IPS-NIHi7 (cell line): Measurements from ENCODE around the gene BCR.

Source experiments
- DNase-seq: peaks from one replicate; pipeline ENCODE4 v3.0.0; 2012; ENCODE audit warnings: mixed read lengths; ENCODE audit errors: extremely low spot score

BCR gene

DNA sequence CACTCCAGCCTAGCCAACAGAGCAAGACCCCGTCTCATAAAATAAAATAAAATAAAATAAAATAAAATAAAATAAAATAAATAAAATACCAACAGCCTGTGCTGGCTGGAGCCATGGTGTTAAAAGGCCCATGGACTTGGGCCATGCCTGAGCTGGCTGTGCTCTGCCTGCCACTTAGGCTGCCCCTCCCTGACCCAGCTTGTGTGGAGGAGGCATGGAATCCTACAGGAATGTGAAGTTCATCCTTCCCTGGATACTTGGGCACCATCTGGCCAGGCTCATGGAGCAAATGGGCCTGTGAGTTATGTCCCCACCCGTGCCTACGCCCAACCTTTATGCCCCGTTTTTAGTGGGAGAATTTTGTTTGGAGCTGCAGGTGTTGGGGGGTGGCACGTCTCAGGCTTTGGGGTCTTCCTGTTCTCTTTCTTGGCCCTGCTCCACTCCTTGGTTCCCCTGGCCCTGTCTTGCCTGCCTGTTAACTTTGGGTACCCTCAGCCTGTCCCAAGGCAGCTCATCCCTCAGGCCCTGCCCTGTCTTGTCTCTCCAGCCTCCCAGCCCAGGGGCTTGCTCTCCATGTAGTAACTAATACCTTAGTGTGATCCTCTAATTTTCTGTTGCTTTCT, 51.3 kb downstream of the BCR start:
- DNase-seq = no peak

DNA sequence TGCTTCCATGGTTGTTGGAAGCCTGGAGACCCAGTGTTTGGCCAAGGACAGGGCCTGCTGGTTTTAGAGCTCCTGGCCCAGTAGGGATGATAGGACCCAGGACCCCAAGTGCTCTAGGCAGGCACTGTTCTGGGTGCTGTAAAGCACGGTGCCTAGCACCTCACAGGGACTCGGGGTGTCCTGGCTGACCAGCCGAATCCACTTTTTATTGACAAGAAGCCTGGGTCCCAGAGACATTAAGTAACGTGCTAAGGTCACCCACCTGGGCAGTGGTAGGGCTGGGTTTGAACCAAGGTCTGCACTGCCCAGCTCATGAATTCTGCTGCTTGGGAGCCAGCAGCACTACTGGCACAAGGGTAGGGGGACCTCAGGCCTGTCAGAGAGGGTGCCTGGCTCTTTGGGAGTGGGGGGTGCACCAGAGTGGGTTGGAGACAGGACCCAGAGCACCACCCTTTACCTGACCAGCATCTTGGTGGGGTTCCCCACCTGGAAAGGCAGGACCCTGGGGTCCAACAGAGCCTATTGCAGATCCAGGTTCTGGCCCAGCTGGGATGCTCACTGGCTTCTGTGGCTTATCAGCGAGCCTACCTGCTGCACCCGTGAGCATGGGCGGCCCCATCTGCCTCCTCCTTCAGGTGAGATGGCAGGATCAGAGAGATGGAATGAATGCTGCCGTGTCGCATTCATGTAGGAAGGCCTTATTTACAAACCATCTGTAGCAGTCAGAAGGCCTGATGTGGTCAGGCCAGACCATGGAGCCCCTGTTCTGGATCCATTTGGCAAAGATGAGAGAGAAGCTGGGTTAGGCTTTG, 52.0 kb downstream of the BCR start:
- no peak for DNase-seq

DNA sequence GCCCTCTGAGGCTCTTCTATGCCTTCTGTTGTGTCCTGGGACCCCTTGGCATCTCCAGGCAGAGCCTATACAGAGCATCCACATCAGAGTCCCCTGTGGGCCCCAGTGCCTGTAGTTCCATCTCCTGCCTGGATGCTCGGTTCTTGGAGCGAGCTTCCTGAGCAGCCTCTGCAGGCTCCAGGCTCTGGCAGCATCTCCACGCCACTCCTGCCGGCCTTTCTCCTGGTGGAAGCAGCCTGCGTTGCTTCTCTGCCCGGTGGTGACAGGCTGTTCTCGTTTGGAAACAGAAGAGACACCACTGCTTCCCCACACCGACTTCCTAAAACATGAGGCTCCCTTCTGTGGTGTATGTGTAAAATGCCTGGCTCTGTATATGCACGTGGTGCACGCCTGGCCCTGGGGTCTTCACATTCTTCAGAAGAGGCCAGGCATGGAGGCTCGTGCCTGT, 52.8 kb downstream of the BCR start:
- DNase-seq = no peak

DNA sequence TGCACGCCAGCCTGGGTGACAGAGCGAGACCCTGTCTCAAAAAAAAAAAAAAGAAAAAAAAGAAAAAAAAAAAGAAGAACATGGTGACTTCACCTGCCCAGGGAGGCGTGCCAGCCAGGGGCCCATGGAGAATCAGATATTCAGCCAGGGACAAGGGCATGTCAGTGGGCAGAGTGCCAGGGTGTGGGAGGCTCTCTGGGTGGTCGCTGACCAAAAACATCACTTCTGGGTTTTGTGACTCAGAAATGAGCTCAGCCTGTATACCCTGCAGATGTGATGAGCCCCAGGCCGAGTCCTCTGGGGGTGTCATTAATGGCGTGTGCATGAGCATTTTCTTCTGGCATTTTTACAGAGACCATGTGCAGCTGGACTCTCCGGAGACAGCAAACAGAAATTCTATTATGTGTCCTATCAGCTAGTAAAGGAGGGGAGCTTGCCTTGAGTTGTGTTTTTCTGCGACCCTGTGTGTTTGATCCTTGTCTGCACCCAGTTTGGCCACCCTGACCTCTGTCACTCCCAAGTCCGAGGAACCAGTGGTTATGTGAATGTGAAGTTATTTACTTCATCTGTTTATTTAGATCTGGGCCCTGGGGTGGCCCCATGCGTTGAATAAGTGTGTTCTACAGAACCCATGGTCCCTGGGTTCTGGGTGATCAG, 53.6 kb downstream of the BCR start:
- no peak for DNase-seq

DNA sequence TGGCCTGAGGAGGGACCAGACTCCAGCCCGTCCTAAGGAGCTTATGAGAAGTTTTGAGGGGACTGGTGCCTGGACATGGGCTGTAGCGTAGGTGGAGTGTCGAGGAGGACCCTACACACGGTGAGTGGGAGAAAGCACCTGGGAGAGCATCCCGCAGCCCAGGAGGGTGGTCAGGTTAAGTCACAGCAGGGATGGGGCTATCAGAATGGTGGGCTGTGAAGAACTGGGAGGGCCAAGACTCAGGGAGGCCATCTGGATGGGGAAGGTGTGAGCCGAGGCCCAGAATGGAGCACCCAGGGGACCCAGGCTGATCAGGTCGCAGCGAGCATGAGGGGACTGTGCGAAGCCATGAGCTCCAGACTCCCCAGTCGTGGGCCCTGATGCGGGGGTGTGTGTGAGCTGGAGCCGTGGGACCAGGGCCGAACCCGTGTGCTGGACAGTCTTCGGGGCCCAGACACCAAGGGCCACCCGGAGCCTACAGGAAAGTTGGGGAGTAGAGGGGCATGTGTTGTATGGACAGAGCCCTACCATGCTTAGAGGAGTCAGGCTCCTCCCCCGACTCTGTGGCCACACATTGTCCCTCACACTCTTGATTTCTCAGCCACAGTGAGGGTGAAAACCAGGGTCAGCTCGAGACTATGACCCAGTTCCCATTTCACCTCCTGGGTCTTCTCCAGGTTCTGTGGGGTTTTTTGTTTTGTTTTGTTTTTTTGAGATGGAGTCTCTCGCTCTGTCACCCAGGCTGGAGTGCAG, 54.3 kb downstream of the BCR start:
- DNase-seq = no peak

DNA sequence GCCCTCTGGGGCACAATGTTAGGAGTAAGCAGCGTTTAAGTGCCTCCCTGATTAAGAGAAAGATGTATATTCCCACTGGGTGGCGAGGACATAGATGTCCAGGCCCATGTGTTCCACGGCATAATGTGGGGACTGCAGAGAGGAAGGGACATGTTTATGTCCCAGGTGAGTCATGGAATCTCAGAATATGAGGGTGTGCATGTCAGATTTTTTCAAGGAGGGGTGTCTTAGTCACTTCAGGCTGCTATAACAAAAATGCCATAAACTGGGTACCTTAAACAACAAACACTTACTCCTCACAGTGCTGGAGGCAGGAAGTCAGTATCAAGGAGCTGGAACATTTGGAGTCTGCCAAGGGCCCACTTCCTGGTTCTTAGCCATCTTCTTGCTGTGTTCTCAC, 55.1 kb downstream of the BCR start:
- DNase-seq = no peak

DNA sequence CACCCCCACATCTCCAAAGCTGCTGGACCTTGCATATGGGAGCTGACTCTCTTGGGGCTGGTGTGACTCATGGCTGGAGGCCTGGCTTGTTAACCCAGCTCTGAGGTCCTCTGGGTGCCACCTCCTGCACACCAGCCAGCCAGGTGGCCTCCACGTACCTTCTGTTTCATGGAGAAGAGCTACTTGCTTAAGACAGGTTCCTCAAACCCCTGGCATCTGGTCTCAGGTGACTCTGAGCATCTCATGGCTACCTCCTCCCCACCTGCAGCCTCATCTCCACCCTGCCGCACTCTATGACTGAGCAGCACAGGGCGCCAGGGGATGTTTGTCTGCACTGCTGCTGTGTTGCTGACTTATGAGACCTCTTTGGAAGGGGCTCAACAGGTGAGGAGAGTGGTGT, 55.7 kb downstream of the BCR start:
- DNase-seq = no peak

DNA sequence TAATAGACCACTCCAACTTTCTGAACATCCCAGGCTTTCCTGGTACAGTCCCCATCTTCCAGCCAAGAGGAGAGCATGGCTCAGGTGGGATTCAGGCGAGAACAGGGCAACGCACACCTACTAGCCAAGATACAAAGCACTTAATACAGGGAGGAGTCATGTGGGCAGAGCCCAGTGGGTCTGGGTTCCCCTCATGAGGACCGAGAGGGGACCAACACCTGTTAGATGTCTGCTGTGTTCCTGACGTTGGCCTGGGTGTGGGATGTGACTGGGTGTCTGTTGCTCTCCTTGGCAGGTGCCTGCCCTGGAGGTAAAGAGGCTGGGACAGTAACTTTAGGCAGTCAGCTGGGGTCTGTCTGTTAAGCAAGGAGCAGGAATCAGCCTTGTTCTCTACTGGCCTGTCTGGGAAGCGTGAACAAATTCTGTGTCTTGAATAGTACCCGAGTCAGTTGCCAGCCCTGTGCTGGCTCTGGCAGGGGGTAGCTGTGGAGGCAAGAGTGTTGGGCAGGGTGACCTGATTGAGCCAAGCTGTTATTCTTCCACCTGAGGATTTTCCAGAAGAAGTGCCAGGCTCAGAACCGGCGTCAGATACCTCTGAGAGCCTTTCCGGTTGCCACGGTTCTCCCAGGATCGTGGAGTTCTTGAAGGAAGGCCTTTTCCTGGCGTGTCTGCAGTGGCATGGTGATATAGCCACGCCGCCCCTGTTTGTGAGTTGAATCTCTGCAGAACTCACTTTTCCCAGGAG, 56.3 kb downstream of the BCR start:
- DNase-seq = no peak

DNA sequence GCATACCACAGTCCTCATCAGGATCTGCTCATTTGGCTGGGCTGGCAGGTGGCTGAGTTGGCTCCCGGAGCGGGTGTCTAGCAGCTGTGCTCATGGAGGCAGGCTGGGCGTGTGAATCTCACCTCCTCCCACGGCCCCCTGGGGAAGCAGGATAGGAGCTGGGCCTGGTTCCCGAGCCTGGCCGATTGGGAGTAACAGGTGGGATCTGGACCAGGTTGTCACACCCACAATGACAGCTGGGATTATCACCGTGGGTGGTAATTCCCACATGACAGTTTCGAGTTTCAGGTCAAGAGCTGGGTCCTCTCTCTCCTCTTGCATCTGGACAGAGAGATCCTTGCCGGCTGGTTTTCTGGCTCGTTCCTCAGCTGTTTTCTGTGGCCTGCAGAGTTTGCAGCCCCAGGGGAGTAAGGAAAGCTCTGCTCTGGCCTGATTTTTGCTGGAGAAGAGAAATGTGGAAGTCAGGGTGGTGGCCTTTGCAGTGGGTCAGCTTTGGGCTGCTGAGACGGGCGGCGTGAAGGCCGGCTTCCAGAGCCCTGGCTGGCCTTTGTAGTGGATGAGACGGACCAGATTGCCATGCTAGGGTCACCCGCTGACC, 57.0 kb downstream of the BCR start:
- peak; percentile 48 for DNase-seq

DNA sequence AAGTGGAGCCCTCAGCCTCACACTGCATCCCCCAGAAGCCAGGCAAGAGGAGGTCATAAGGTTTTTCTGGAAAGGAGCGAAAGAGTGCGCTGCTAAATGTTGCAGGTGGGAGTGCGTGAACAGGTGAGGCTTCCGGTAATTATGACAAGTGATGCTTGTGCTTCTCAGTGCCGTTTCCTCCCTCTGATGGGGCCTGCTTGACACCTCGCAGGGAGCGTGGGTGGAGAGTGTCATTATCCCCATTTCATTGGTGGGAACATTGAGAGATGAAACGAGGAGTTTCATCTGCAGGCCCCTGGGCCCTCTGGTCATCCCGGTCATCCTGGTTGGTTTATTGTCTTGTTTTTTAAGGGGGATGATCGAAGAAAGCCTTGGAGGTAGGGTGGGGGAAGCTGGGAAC, 57.5 kb downstream of the BCR start:
- no peak for DNase-seq

DNA sequence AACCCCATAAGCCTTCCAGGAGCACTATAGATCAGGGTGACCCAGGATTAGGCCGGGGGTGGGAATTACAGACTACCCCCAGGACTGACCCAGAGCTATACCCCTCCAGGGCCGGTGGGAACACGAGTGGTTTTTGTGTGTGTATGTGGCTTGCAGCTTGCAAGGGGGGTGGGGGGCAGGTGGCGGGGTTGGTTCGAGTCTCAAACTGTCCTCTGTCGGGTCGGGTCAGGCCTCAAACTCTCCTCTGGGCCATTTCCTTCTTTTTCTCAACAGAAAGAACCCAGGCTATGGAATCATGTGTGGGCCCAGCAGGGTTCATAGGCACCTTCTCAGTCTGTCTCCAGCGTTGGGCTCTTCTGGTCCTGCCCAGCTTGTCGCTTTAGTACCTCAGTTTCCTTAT, 58.4 kb downstream of the BCR start:
- DNase-seq = no peak

DNA sequence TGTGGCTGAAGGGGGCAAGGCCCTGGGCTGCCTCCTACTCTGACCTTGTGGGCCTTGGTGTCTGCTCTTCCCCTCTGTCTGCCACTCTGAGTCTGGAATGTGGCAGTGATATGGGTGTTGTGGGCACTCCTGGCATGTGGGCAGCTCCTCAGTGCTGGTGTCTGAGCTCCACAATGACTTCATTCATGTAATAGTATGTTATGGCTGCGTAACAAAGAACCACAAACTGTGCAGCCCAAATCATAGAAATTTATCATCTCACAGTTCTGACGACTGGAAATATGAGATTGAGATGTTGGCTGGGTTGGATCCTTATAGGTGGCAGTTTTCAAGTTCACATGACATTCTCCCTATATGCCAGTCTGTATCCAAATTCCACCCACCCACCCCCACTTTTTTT, 59.1 kb downstream of the BCR start:
- DNase-seq = no peak

DNA sequence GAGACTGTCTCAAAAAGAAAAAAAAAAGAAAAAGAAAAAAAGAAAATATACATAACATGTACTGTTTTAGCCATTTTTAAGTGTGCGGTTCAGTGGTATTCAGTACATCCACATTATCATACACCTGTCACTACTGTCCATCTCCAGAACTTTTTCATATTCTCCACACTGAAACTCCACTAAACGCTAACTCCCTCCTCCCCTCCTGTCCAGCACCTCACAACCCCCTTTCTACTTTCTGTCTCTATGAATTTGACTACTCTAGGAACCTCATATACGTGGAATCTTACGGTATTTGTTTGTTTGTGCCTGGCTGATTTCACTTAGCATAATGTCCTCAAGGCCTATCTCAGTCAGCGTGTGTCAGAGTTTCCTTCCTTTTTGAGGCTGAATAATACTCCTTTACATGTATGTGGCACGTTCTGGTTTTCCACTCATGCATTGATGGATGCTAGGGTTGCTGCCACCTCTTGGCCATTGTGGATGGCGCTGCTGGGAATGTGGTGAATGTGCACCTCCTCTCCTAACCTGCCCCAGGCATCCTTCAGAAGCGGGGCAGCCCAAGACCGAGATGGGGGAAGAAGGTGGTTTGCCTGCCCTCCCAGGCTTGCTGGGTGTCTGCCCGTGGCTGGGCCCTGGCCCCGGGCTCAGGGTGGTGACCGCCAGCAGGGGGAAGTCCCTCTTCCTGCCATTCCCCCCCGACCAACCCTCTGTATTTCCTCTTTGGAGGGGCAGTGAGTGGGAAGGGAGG, 60.5 kb downstream of the BCR start:
- DNase-seq = no peak

DNA sequence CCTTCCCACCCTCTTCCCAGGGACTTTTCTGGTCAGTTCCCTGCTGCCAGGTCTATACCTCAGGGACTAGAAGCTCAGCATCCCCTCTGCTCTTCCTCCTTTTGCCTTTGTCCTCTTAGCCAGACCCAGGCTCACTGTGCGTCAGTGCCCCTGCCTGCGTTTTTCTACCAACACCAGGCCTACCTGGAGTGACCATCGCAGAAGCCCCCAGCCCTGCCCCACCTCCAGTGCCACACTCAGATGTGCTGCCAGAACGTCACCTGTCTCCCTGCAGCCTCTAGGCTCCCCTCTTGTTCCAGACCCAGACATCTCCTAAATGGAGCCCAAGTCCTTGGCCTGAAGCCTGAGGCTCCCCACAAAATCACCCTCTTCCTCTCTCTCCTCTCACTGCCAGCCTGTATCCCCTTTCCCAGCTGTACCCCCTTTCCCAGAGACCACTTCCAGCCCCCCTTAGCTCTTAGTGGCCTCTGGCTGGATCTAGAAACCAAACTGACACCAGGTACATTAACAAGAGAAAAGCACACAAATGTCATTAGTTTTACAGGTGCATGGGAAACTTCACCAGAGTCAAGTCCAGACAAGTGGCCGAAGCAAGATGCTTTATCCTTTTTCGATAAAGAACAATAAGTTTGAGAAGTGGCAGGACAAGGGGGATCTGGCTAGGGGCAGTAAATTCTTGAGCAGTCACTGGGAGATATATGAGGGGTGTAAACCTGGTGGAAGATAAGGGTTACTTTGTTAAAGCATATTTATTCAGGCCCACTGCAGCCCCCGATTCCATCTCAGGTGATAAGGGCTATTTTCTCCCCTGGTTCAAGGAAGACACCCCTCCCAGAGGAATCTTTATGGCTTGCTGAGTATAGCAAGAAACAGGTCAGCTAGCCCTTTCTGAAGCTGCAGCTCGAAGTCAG, 61.5 kb downstream of the BCR start:
- DNase-seq = no peak

DNA sequence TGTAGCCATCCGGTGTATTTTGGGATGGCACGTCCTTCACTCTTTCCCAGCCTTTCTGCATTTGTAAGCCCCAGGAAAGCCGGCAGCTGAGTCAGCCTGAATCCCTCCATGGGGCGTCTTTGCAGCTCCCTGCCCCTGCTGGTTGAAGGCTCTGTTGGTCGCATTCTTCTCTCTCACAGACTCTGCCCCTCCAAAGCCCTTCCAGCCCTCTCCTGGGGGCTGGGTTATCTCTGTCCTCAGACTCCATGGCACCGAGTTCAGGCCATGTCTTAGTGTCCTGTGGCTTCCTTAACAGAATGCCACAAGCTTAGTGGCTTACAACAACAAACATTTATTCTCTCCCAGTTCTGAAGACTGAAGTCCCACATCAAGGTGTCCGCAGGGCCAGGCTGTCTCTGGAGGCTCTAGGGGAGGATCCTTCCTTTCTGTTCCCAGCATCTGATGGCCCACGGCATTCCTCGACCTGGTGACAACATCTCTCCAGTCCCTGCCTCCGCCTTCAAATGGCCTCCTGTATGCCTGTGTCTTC, 62.2 kb downstream of the BCR start:
- peak; percentile 87 for DNase-seq

DNA sequence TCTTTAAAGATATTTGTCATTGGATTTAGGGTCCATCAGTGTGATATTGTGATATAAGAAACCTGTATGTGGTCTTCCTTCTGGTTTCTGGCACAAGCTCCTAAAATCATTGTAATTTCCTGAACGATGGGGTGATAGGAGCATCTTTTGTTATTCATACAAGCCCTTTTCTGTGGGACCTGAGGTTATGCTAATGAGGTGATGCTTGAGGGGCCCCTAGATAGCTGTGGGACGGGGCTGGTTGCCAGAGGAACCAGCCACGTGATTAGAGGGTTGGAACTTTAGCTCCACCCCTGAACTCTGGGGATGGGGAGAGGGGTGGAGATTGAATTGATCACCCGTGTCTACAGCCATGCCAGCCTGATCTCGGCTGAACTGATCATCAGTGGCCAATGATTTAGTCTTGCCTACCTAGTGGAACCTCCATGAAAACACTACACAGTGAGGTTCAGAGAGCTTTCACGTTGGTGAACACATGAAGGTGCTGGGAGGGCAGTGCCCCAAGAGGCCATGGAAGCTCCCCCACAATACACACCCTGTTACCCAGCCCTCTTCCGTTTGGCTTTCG, 62.8 kb downstream of the BCR start:
- DNase-seq = peak; percentile 78

DNA sequence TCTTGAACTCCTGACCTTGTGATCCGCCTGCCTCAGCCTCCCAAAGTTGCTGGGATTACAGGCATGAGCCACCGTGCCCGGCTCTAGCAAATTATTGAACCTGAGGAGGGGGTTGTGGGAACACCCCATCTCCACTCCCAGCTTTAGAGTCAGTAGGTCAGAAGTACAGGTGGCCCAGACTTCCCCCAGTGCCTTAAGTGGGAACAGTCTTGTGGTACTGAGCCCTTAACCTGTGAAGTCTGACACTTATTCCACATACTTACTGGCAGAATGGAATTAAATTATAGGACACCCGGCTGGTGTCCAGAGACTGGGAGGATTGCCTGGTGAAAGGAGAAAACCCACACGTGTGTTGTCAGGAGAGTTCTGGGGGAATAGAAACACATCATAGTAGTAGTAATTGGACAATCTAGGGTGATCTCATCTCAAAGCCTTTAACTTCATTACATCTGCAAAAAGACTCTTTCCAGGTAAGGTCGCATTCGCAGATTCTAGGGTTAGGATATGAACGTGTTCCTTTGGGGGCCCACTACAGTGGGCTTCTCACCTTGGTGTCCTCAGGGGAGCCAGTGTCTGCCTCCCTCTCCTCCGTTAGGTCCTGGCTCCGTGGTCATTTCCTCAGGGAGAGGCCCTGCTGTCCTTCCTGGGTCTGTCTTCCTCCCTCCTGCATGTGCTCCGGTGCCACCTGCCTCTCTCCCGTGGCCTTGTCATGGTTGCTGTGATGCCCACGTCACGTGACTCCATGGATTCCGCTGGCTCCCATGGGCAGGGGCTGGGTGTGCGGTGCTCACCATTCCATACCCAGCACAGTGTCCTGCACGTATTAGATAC, 63.8 kb downstream of the BCR start:
- no peak for DNase-seq

DNA sequence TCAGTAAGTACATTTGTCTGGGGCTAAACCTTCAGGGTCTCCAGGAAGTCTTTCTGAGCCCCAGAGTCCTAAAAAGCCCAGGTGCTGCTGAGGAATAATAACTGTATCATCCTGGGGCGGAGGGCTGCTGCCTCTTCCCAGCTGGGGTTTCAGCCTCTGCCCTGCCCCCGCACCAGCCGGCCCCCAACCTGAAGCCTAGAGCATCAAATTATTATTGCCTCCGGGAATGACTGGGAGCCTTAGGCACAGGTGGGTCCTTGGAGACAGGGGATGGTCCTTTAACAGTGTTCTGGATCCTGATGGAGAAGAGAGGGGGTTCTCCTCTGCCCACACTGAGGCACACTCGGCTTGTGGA, 64.4 kb downstream of the BCR start:
- DNase-seq = no peak
